ENCODE results near the gene DNAL1.

The DNAL1 gene

DNA sequence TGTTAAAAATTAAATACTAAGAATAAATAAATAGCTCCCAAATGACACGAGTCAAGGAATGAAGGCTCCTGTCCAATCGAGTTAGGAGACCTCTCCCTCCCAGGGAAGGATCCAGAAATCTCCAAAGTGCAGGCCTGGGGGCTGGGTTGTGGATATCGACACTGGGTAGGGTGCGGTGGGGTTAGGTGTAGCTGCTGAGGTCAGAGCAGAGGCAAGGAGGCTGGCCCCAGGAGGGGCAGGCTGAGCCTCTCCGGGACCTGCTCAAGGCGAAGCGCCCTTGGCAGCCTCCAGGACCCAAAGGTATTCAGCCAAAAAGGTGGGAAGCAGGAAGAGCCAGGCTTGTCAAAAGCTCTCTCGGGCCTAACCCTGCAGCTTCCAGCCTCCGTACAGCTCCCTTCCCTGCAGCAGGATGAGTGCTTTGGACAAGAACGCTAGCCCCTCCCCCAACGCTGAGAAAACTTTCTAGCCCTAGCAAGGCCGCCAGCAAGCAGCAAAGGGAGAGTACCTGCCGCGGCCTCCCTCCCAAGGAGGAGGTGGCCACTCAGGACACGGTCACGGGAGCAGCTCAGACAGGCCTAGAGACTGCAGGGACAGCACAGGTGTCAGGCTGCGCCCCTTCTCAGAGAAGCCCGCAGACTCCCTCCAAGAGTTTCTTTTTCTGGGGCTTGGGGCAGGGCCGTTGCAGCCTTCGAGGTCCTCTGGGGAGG is 73.1 kb downstream of the DNAL1 start:
- CTCF ChIA-PET, result interaction anchor here (0.6 to 3.5 kb wide), 3 partner anchors 10 to 565 kb away, joined by 3 to 23 read pairs (median 3); no protein-coding TSS in a partner anchor
- H3K36me3 Mint-ChIP-seq, result peaks cover 50% of the 10 kb centered on the region
- no peak overlapping the region for H3K27ac Mint-ChIP-seq
- H3K4me3 Mint-ChIP-seq, result no peak overlapping the region
- no peak for DNase-seq
- no peaks in the 10 kb centered on the region for H3K27me3 Mint-ChIP-seq
- H3K9me3 Mint-ChIP-seq, result no peaks in the 10 kb centered on the region
- H3K4me1 Mint-ChIP-seq, result peaks cover 18% of the 10 kb centered on the region

- Mint-ChIP-seq H3K9me3 (no peaks in the 10 kb centered on the region), H3K4me3 (no peak overlapping the region), H3K27me3 (no peaks in the 10 kb centered on the region), H3K36me3 (peaks cover 50% of the 10 kb centered on the region), H3K27ac (no peak overlapping the region), H3K4me1 (peaks cover 15% of the 10 kb centered on the region)
- CTCF ChIA-PET, result interaction anchor here (2.3 to 3.5 kb wide), 2 partner anchors 10 to 11 kb away, joined by 11 to 23 read pairs; no protein-coding TSS in a partner anchor
- no peak for DNase-seq
These were observed 73.8 kb downstream of the DNAL1 start for GRCh38 chr14:73718418-73719251.

DNA sequence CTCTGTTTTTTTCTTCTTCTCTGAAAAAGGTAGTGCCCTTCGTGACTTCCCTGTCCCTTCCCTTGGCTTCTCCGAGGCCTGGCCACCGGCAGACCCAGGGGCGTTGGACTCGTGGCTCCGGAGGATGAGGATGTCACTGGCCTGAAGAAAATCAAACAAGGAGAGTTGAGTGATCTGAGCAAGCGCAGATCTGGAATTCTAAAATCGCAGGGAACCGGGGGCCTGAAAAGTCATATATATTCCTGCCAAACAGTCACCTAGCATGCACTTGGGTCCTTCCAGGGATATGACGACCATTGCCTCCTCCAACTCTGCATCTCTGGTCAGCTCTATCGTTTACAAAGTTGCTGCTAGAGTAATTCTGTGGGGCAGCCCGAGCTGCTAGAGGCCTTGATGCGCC is 74.6 kb downstream of the DNAL1 start:
- Mint-ChIP-seq H3K4me3 (no peak overlapping the region), H3K27ac (peak overlapping the region; percentile 52), H3K4me1 (peaks cover 13% of the 10 kb centered on the region), H3K9me3 (no peaks in the 10 kb centered on the region), H3K36me3 (peaks cover 56% of the 10 kb centered on the region), H3K27me3 (no peaks in the 10 kb centered on the region)
- DNase-seq, result no peak
- CTCF ChIA-PET, result interaction anchor here (0.6 to 2.3 kb wide), 2 partner anchors 10 to 198 kb away, joined by 3 to 11 read pairs; no protein-coding TSS in a partner anchor

DNA sequence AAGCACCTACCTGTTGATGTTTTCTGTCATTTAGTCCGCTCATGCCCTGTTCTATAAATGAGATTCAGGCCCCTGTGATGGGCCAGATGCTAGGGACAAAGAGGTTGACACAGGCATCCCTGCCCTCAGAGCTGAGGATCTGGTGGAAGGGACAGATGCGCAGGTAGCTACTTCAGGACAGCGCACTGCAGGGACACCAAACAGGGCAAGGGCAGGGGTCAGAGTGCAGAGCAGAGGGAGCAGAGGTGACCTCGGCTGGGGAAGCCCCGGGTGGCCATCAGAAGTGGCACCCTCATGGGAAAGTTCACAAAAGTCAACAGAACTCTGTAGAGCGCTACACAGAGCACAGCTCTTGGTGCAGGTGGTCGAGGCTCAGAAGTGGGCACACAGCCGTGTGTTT is 75.0 kb downstream of the DNAL1 start:
- H3K4me1 Mint-ChIP-seq, result peaks cover 9% of the 10 kb centered on the region
- H3K27ac Mint-ChIP-seq, result no peak overlapping the region
- peaks cover 54% of the 10 kb centered on the region for H3K36me3 Mint-ChIP-seq
- no peaks in the 10 kb centered on the region for H3K27me3 Mint-ChIP-seq
- CTCF ChIA-PET, result interaction anchor here (0.6 to 2.3 kb wide), 2 partner anchors 9 to 198 kb away, joined by 3 to 11 read pairs; no protein-coding TSS in a partner anchor
- no peaks in the 10 kb centered on the region for H3K9me3 Mint-ChIP-seq
- no peak for DNase-seq
- no peak overlapping the region for H3K4me3 Mint-ChIP-seq

DNA sequence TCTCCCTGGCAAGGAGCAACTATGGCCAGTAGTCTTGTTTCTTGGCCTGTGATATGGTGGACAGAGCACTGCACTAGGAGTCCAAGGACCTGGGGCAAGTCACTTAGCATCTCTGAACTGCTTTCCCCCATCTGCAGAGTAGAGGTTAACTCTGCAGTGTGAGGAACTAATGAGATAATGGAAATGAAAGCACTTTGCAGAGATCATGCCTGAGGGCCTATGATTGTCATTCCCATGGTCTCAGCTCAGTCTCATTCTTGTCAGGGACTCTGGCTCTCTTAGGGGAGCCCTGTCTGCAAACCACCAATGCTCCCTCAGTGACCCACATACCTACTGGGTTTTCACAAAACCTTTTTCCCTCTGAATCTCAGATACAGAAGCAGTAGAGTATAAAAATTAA is 75.8 kb downstream of the DNAL1 start:
- peaks cover 55% of the 10 kb centered on the region for H3K36me3 Mint-ChIP-seq
- CTCF ChIA-PET, result interaction anchor here (2.3 kb wide), 1 partner anchor 9 kb away, joined by 11 read pairs; no protein-coding TSS in a partner anchor
- H3K27ac Mint-ChIP-seq, result no peak overlapping the region
- no peaks in the 10 kb centered on the region for H3K27me3 Mint-ChIP-seq
- no peaks in the 10 kb centered on the region for H3K9me3 Mint-ChIP-seq
- H3K4me1 Mint-ChIP-seq, result peaks cover 5% of the 10 kb centered on the region
- DNase-seq, result no peak
- no peak overlapping the region for H3K4me3 Mint-ChIP-seq

DNA sequence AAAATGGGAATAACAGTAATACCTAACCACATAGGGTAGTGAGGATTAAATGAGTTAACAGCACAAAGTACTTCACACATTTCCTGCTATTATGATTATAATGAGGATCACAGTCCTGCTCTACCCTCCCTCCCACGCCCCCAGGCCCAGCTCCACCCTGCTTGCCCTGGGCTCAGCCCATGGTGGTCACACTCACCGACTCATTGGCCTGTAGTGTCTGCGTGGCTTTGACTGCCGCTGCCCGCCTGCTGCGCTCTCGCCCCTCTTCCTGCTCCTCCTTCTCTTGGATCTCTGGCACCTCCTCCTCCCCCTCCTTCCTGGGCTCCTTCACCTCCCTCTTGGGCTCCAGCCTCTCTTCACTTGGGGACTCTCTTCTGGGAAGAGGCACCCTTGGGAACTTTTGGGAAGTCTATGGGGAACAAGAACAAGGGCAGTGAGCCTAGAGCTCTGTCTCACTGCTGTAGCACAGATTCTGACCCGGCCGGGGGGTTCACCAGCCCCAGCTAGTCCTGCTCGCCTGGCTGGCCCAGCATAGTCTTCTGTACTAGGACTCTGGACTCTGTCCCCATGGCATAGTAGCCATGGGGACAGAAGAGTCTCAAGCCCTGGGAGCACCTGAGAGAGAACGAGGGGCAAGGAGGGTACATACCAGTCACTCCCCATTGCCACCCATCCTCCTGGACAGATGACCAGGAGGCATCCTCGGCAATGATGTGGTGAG is 76.5 kb downstream of the DNAL1 start:
- Mint-ChIP-seq H3K9me3 (no peaks in the 10 kb centered on the region), H3K4me3 (no peak overlapping the region), H3K4me1 (peaks cover 2% of the 10 kb centered on the region), H3K27ac (peak overlapping the region; percentile 56), H3K36me3 (peaks cover 58% of the 10 kb centered on the region), H3K27me3 (no peaks in the 10 kb centered on the region)
- CTCF ChIA-PET, result interaction anchor here (2.3 kb wide), 1 partner anchor 8 kb away, joined by 11 read pairs; no protein-coding TSS in a partner anchor
- DNase-seq, result no peak

DNA sequence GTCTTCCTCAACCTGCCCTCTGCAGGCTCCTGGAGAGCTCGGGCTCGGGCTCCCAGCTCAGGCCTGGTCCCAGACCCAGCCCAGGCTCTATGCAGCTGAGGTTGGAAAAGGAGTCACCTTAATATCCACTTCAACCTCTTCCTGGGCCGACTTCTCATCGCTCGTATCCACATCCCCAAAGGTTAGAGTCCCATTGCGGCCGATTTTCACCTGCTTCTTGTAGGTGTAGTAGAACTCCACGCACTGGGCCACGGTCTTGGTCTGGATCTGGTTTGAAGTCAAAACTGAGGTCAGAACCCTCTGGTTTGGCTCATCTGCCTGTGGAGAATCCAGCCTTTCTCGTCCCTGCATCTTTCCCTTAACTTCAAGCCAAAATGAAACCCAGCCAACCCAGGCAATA is 77.8 kb downstream of the DNAL1 start:
- Mint-ChIP-seq H3K4me1 (peaks cover 7% of the 10 kb centered on the region), H3K27me3 (no peaks in the 10 kb centered on the region), H3K36me3 (peaks cover 59% of the 10 kb centered on the region), H3K4me3 (no peak overlapping the region), H3K27ac (no peak overlapping the region), H3K9me3 (no peaks in the 10 kb centered on the region)
- CTCF ChIA-PET, result interaction anchor here (0.8 to 1.2 kb wide), 2 partner anchors 37 to 103 kb away, joined by 3 read pairs; no protein-coding TSS in a partner anchor
- DNase-seq, result no peak

DNA sequence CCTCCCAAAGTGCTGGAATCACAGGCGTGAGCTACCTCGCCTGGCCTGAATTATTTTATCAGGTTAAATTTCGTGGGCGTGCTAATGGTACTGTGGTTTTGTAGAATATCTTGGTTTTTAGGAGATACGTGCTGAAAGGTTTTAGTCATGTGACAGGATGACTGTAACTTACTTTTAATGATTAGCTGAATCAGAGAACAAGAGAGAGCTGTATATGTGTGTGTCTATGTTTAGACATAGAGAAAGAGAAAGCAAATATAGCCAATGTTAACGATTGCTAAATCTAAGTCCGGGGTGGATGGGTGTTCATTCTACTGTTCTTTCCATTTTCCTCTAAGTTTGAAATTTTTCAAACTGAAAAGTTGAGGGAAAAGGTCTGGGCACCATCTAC is 78.6 kb downstream of the DNAL1 start:
- Mint-ChIP-seq H3K27me3 (no peaks in the 10 kb centered on the region), H3K4me1 (peaks cover 12% of the 10 kb centered on the region), H3K27ac (no peak overlapping the region), H3K4me3 (no peak overlapping the region), H3K9me3 (no peaks in the 10 kb centered on the region), H3K36me3 (peaks cover 60% of the 10 kb centered on the region)
- CTCF ChIA-PET, result interaction anchor here (1.2 kb wide), 3 partner anchors 36 to 103 kb away, joined by 3 read pairs; no protein-coding TSS in a partner anchor
- no peak for DNase-seq

GRCh38 chr14:73723797-73724661 is 79.2 kb downstream of the DNAL1 start:
- H3K27ac Mint-ChIP-seq, result peak overlapping the region; percentile 33
- CTCF ChIA-PET, result interaction anchor here (1.2 to 1.4 kb wide), 4 partner anchors 31 to 103 kb away, joined by 3 read pairs; no protein-coding TSS in a partner anchor
- DNase-seq, result no peak
- peaks cover 18% of the 10 kb centered on the region for H3K4me1 Mint-ChIP-seq
- peaks cover 65% of the 10 kb centered on the region for H3K36me3 Mint-ChIP-seq
- H3K4me3 Mint-ChIP-seq, result no peak overlapping the region
- no peaks in the 10 kb centered on the region for H3K27me3 Mint-ChIP-seq
- no peaks in the 10 kb centered on the region for H3K9me3 Mint-ChIP-seq

GRCh38 chr14:73724696-73725095 is 79.9 kb downstream of the DNAL1 start:
- DNase-seq, result no peak
- CTCF ChIA-PET, result interaction anchor here (1.4 kb wide), 1 partner anchor 30 kb away, joined by 3 read pairs; no protein-coding TSS in a partner anchor
- Mint-ChIP-seq H3K27me3 (no peaks in the 10 kb centered on the region), H3K9me3 (no peaks in the 10 kb centered on the region), H3K36me3 (peaks cover 66% of the 10 kb centered on the region), H3K27ac (peak overlapping the region; percentile 33), H3K4me3 (no peak overlapping the region), H3K4me1 (peaks cover 25% of the 10 kb centered on the region)

DNA sequence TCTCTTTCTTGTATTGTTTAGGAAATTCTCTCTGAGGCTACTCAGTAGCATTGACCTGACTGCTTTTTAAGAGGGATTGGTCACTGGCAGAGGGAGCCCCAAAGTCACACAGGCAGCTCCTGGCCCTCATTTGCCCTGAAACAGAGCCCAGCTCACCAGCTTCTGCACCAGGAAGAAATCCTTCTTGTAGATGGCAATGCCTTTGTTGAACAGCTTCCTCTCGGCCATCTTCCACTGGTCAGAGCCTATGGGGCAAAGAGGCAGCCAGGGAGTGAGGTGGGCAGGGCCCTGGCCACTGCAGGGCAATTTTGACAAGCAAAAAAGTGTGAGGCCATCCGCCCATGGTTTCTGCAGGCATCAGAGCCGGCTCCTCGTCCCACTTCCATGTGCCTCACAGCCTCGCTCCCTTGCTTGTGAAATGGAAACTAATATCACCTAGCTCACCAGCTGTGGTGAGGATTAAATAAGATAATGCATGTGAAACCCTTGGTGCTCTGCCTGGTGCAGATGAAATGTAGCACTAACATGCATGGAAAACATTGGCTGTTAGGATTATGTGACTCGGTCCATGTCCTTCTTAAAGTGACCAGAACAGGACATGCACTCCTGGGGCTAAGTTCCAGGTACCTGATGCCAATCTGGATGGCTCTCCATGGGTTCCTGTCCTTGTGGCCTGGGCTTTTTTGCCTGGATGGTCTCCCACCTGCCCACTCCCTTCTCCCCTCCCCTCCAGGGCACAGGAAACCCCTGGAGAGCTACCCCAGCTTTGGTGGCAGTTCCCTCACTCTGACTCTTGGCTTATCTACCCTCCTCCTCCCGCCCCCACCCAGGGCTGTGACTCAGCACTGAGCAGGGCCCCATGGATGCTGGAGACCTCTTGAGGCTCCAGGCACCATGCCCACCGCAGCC is 80.6 kb downstream of the DNAL1 start:
- Mint-ChIP-seq H3K36me3 (peaks cover 69% of the 10 kb centered on the region), H3K9me3 (no peaks in the 10 kb centered on the region)

More for the DNA sequence above, 80.6 kb downstream of the DNAL1 start:
- H3K4me3 Mint-ChIP-seq, result no peak overlapping the region
- DNase-seq, result no peak
- H3K4me1 Mint-ChIP-seq, result peaks cover 32% of the 10 kb centered on the region
- H3K27me3 Mint-ChIP-seq, result no peaks in the 10 kb centered on the region
- no peak overlapping the region for H3K27ac Mint-ChIP-seq
- CTCF ChIA-PET, result interaction anchor here (0.7 to 1.4 kb wide), 2 partner anchors 30 to 119 kb away, joined by 3 read pairs; no protein-coding TSS in a partner anchor
